GM21447 (cell line): ENCODE measurements around the gene FRYL.
A peak's percentile ranks its signal among the peaks of the same experiment; 100 is the strongest.

Experiments
- ATAC-seq: cut with Tn5 transposase; IDR thresholded peaks from one replicate; pipeline ENCODE4 v1.9.1; 2021; ENCODE audit not compliant: unreplicated experiment

Gene FRYL

DNA sequence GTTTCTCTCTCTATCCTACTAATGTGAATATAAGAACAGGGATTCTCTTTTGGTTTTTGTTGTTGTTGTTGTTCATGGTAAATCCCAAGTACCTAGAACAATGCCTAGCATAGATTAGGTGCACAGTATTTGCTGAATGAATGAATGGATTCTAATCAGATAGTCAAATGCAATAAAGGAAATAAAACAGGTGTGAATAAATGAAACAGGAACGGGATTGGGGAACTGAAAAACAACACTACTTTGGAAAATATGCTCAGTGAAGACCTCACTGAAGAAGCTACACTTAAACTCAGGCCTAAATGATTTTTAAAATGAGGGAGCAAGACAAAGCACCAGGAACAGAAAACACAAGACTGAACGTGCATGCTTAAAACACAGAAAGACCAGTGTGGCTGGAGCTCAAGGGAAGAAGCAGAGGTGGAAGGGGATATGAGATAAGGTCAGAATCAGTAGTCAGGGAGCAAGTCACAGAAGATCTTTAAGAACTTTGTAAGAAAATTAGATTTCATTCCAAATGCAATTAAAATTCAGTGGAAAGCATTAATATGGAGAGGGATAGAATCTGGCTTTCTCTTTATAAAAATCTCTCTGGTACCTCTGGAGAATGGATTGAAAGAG, 145.3 kb downstream of the FRYL start:
- ATAC-seq: no peak

DNA sequence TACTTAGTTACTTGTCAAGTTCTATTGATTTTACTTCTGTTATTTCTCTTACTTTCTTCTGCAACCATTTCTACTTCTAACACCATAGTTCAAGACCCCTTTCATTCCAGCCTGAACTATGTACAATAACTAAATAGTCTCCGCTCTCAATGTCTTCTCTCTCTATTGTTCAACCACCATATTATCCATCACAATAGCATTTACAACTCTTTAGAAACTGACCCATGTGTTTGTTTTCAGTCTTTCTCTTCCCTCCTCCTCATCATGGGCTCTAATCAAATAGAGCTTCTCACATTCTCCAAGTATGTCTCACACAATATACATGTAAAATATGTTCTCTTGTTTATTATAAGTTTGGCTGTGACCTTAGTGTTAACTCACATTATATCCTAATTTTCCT, 146.4 kb downstream of the FRYL start:
- ATAC-seq: no peak

DNA sequence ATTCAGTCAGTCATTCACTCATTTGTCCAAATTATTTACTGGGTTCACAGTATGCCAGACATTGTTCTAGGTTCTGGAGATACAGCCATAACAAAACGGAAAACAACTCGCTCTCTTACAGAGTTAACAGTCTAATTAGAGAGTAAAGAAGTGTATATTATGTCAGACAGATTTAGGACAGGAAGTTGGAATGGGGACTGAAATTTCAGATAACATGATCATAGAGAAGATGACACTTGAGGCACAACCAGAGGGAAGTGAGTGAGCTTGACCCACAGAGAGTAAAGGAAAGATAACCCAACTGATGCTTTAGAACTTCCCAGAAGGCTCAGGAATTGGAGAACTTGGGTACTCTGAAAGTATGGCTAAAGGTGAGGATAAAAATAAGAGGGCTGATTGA, 150.6 kb downstream of the FRYL start:
- ATAC-seq: no peak

- no peak for ATAC-seq
Measured at GRCh38 chr4:48623182-48623780, 156.8 kb downstream of the FRYL start.

DNA sequence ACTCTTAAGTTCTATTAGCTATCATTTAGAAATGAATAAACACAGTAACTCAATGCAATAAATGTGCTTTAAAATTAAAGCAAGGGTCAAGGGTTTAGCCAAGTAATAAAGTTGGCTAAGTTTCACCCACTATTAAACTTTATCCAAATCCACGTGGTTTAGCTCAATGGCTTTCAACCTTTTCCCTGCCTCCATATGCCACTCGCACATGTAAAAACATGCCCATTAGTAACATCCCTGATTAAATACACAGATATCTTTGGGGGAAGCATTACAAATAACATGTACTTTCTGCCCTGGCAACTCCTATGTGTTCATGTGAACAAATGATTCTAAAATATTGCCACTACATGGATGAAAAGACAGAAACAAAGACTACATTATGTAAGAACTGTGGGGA, 159.2 kb downstream of the FRYL start:
- no peak for ATAC-seq

- ATAC-seq: no peak
Measured at GRCh38 chr4:48620093-48620492, 160.0 kb downstream of the FRYL start.

DNA sequence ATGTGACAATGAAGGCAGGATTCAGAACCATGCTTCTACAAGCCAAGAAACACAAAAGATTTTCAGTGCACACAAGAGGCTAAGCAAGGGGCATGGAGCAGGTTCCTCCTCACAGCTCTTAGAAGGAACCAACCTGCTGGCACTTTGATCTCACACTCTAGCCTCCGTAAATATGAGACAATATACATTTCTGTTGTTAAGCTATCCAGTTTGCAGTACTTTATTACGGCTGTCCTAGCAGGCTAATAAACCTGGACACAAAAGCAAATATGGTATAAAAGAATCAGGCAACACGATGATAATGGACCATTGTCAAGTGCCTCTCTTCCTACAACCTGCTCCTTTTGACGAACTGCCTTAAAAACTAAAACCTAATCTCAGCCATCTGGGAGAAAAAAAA, 175.6 kb downstream of the FRYL start:
- ATAC-seq: no peak

DNA sequence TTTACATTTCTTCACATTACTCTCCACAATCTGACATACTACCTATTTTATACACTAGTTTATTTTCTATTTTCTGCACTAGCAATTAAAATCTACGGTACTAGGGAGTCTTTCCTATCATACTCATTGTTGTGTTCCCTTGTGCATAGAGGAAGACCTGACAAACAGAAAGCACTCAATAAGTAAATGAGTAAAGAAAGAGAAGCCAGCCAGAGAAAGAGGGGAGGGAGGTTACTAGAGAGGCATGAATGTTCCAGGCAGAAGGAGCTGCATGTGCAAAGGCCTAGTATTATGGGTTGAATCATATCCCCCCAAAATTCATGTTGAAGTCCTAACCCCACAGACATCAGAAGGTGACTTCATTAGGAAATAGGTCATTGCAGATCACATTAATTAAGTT, 176.0 kb downstream of the FRYL start:
- no peak for ATAC-seq

DNA sequence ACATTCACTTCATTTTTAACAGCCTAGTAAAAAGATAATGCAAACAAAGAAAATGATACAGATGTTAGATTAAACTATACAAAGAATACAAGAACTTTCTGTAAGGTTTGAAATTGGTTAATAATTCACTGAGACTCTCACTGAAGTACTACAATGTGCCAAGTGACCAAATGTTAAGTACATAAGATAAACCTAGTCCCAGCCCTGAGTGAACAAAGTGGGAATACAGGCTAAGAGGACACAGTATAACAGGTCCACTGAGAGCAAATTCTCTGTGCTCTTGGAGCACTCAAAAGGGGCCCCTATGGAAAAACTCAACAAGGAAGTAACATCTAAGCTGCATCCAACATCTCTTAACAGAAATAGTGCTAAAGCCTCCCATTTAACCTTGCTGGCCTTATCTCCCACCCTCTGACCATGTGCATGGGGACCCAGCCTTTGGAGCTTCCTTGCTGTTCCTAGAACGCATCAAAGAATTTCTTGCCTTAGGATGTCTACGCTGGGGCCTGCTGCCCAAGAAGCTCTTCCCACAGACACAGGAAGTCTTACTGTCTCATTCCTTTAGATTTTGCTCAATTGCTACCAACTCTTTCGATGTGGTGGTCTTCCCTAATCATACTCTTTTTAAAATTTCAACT, 176.6 kb downstream of the FRYL start:
- ATAC-seq: no peak

GRCh38 chr4:48602763-48603162, 177.3 kb downstream of the FRYL start:
- no peak for ATAC-seq

DNA sequence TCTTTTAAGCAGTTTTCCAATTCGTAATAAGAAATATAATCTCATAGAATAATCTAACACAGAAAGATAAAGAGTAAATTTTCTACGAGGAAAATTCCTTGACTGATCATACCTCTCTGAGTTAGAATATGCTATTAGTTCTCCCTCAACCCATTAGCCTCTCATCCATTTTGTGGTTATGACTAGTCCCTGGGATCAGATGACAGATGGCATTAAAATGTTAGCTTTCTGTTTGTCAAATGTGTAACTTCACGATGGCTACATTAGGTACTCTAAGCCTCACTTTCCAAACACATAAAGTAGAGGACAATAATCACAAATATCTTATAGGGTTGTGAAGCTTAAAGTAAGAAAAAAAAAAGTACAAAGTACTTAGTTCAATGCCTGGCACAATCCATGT, 177.9 kb downstream of the FRYL start:
- ATAC-seq: no peak

DNA sequence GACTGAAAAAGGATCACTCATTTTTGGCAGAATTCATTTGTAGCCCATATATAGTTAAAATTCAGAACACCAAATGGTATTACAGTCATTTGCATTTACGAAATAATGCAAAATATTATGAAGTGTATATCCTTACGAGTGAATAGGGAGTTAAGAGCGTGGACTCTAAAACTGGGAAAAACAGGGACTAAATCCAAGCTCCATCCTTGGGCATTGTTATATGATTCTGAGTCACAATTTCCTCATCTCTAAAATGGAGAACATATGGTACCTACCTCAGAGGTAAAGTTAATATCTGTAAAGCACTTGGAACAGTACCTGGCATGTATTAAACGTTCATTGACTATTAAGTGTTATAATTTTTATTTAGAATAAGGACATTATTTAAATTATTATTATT, 183.7 kb downstream of the FRYL start:
- no peak for ATAC-seq

- ATAC-seq: no peak
Measured at GRCh38 chr4:48594180-48594579, 185.9 kb downstream of the FRYL start.

DNA sequence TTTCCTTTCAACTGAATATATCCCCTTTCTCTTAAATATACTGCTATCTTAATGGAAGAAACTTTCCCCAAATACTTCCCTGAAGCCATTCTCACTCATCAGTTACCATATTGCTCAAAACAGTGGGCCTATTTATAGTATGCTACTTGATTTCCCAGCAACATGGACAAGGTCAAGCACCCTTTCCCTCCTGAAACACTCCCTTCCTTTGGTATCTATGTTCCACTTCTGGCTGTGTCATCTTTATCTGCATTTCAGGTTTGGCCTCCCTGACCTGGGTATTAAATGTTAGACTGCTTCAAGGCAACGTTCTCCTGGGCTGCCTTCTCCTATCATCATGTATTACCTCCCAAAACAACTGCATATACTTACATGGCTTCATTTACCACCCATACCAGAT, 188.7 kb downstream of the FRYL start:
- ATAC-seq: no peak

DNA sequence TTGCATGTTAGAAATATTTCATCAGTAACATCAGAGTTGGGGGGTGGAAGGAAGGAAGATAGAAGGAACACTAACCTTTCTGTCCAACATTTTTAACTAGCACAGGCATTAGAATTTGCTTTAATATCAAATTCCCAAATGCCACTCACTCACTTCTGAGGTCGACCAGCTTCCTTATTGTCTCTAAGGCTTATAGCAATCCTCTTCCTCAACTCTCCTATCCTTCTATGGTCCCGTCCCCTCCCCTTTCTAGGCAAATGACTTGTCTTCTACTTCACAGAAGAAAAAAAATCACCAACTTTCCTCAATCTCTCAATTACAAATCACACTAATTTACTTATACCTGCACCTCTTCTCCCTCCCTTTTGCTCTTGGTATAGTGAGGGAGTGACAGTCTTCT, 189.2 kb downstream of the FRYL start:
- no peak for ATAC-seq

- ATAC-seq: no peak
Measured at GRCh38 chr4:48589098-48589445, 191.0 kb downstream of the FRYL start.

GRCh38 chr4:48588230-48589097, 191.6 kb downstream of the FRYL start:
- ATAC-seq: no peak

- ATAC-seq: no peak
Measured at GRCh38 chr4:48585401-48585800, 194.7 kb downstream of the FRYL start.

- peak; percentile 83 for ATAC-seq
Measured at GRCh38 chr4:48578132-48578968, 201.7 kb downstream of the FRYL start.

- no peak for ATAC-seq
Measured at GRCh38 chr4:48575964-48576363, 204.1 kb downstream of the FRYL start.

DNA sequence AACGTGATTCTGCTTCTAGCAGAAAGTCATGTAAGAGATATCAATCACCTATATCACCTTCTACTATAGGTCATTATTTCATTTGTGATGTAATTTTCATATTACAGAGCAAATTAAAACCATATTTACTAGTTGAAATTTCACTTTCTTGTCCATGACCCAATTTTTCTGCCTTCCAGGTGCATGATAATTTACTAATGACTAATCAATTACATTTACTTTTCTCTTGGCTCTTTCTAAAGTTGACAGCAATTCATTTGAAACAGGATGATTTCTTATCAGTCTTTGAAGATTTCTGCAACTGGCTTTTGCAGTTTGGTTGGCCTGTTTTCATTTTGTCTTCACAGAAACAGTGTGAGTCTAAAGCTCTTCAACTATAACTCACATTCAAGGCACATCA, 208.6 kb downstream of the FRYL start:
- ATAC-seq: no peak
